Measurements from ENCODE around the gene TP53RK.

Gene TP53RK

DNA sequence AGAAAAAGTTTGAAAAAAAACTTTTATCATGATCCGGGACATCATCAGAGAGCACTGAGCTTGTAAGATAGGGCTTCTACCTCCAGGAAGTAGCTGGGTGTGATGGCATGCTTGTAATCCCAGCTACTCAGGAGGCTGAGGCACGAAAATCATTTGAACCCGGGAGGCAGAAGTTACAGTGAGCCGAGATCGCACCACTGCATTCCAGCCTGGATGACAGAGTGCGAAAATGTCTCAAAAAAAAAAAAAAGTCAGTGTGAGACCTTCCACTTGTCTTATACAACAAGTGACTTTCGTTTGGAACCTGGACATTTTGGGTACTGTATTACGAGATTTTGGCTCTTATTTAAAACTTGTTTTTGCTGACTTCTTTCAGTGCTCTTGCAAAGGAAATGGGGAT, 32.1 kb downstream of the TP53RK start:
- DNase-seq, result no peak

DNA sequence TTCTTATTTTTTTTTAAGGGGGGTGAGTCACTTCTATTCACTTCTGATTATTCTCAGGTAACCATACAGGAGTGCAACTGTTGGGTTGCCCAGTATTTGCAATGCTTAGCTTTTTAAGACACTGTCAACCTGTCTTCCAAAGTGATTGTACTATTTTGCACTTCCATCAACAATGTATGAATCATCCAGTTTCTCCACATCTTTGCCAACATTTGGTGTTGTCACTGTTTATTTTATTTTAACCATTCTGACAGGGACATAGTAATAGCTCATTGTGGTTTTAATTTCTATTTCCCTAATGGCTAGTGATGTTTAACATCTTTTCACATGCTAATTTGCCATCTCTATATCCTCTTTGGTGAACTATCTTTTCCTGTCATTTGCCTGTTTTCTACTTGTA, 36.5 kb downstream of the TP53RK start:
- no peak for DNase-seq

DNA sequence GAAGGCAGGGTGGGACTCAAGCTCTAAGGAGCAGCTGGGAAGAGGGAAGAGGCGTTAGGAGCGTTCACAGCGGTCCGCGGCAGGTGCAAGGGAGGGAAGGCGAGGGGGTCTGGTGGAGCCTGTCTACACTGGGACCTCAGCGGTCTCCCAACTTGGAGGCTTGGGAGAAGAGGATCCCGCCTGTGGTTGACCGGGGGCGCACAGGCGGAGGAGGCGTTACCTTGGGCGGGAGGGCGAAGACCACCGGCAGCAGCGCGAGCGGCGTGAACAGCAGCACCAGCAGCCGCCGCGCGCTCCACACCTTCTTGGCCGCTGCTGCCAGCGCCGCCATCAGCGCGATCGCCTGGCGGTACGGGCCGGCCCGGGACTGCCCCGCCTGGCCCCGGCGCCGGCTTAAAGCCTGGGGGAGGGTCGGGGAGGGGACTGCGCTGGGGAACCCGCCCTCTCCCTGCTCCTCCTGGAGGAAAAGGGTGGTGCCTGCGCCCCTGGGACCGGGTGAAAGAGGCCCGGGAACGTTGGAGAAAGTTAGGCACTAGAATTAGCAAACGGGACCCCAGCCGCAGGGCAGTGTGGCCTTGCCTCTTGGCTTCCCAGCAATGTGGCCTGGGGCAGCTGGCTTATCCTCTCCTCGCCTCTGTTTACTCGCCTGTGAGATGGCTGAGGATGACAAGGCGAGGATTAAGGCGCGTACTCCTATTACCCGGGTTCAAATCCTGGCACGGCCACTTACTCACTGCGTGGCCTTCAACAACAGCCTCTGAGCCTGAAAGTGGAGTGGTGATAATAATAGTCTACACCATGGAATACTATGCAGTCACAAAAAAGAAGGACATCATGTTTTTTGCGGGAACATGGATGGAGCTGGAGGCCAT, 37.9 kb downstream of the TP53RK start, which contains the start of gene SLC13A3:
SLC13A3 (minus strand) TSS at position 369 of the 872 bp plus-strand sequence; CDS start at position 331, 38 bp downstream.
- DNase-seq, result no peak

DNA sequence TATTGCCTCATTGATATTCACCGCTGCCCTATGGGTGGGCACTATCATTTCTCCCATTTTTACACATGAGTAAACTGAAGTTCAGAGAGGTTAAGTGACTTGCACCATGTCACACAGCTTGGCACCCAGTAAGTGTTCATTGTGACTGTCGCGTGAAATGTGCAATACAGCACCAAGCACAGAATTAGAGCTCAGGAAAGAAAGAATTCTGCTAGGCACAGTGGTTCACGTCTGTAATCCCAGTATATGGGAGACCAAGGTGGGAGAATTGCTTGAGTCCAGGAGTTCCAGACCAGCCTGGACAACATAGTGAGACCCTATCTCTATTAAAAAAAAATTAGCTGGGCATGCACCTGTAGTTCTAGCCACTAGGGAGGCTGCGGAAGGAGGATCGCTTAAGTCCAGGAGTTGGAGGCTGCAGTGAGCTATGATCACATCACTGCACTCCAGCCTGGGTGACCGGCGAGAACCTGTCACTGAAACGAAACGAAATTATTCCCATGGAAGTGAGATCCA, 38.6 kb downstream of the TP53RK start:
- DNase-seq, result no peak

DNA sequence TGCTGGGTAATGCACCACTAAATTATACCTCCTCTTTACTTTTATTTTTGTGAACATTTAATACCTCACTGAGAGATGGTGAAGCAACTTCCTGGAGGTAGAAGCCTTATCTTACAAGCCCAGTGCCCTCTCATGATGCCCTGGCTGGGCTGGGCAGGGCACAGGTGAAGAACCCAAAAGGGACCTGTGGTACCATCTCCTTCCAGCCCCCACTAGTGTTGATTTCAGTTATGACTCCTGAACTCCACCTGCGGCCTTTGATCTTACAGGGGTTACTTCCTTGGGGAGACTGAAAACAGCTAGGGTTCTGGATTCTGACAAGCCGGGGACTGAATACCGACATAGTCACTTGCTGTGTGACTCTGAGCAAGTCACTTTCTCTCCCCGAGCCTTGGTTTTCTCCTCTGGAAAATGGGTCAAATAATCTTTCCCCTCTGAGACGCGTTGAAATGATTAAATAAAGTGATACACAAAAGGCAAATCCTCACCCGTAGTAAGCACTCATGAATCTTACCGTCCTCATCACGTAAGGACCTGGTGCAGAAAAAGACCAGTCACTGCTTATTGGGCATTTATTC, 39.2 kb downstream of the TP53RK start:
- no peak for DNase-seq

DNA sequence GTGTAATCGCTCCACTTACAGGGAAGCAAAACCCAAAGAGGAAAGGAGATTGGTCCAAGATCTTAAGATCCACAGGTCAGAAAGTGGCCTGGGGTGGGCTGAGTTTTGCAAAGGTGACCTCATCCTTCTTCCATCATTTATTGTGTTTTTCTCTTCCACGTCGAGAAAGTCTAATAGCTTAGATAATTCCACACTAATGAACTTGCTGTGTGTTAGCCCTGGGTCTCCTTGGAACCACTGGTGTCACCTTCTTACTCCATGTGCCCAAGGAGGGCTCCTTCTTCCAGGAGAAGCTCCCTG, 39.6 kb downstream of the TP53RK start:
- DNase-seq, result no peak

DNA sequence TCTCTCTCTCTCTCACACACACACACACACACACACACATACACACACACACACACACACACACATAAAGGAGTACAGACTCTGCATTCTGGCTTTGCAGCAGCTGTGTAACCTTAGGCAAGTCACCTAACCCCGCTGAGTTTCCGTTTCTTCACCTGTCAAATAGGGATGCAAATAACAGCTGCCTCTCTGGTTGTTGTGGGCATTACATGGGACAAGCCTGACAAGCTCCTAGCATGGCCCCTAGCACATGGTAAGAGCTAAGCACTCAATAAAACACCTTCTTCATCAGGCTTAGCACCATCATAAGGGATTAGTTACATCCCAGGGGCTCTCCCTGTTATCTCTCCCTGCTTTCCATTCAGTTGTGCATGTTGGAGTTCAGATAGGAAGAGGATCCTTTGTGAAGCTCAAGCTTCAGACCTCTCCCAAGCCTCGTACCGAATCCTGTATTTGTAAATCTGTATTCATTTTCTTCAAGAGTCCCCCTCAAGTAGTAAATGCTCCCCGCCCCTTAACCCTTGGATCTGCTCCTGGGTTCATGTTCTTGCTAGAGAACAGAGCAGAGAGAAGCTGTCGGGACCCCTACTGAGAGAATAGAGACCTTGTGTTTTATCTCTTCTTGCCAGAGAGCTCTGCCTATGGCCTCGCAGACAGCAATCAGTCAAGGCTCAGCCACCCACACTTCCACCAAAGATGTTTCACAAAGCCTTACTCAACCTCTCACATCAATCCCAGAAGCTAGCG, 40.2 kb downstream of the TP53RK start:
- no peak for DNase-seq

DNA sequence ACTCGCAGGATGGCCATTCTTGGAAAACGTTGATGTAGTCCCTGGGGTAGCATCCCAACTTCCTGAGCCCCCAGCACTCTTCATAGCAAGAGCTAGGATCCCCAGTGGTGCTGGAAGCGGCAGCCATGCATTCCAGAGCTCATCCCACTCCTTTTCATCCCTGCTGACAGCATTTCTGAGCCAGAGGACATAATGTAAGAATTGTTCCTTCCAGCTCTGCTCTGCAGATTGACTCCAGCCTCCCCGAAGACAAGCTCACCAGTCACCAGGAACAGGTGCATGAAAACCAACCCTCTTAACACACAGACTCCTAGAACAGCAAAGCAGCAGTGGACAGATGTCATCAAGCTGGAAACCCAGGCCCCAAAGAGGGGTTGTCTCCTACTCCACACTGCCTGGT, 41.8 kb downstream of the TP53RK start:
- no peak for DNase-seq

DNA sequence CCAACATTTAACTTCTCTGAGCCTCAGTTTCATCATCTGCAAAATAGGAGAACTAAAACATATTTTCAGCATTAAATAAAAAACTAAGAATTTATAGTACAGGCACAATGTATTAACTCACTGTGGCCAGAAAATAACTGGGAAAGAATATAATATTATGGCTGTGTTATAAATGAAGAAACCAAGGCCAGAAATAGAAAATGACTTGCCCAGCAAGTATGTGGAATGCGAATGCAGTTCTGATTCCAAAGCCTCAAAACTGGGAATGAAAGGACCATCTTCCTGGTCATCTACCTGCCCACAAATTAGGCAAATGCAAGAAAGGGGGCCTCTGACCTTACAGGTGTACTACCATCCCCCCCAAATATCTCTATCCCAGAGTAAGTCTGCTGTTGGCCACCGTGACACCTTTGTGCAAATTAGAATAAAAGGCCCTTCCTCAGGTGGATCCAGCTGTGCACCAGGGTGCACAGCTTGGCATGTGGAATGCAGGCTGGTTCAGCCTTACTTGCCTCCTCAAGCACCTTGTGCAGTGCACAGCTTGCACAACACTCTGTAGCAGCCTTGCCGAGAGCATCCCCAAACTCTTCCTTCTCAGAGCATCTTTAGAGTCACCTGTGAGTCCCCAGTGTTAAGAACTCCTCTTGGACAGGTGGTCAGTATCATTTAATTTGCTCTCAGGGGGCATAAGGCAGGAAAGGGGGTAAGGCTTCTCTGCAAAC, 42.4 kb downstream of the TP53RK start:
- no peak for DNase-seq

DNA sequence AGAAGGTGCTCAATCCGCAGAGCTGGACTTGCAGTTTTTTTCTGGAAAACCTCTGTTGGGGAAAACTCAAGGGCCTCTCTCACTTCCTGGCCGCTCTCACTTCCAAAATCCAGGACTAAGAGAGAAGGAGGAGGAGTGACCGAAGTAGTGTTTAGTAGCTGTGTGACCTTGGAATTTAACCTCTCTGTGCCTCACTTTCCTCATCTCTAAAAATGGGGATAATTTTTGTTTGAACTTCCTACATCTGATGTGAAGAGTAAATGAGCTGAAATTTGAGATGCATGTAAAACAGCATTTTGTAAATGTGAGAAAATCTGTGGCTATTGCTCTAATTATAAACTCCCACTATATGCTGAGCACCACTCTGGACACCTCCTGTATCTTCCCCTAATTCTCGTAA, 43.1 kb downstream of the TP53RK start:
- no peak for DNase-seq

DNA sequence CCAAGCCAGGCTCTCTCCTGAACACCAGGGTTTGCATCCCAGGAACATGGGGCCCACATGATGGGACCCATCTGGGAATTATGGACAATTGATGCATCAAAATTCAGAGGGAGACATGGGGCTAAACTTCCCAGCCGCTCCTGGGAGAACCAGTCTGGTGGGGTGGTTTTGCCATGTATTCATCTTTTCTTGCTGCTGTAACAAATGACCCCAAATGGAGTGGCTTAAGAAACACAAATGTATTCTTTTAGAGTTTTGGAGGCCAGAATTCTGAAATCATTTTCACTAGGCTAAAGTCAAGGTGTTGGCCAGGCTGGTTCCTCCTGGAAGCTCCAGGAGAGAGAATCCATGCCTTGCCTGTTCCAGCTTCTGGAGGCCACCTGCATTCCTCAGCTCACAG, 44.5 kb downstream of the TP53RK start:
- no peak for DNase-seq

DNA sequence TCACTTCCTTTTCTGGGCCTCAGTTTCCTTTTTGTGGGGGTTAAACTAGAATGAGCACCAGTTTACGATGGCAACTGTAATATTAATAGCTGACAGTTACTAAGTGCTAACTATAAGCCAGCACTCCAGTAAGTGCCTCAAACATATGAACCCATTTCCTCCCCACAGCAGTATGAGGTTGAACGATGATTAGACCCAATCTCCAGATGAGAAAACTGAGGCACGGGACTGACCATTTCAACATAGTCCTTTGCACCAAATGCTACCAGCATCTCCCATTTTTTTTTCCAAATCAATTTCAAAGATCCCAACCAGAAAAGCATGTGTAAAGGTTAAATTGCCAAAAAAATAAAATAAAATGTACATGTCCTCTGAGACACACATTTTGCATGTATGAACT, 45.1 kb downstream of the TP53RK start:
- no peak for DNase-seq

DNA sequence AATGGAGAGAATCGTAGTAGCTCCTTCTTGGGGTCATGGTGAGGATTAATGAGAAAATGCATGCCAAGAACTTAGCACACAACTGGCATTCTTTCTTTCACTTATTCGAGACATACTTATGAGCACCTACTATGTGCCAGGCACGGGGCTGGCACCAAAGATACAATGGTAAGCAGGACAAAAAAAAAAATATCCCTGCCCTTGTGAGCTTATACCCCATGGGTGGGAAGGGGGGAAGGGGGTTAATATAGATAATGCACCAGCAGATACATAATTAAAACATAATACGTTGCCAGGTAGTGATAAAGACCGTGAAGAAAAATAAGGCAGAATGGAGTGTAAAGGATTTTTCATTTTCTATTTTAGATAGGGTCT, 46.3 kb downstream of the TP53RK start:
- no peak for DNase-seq

DNA sequence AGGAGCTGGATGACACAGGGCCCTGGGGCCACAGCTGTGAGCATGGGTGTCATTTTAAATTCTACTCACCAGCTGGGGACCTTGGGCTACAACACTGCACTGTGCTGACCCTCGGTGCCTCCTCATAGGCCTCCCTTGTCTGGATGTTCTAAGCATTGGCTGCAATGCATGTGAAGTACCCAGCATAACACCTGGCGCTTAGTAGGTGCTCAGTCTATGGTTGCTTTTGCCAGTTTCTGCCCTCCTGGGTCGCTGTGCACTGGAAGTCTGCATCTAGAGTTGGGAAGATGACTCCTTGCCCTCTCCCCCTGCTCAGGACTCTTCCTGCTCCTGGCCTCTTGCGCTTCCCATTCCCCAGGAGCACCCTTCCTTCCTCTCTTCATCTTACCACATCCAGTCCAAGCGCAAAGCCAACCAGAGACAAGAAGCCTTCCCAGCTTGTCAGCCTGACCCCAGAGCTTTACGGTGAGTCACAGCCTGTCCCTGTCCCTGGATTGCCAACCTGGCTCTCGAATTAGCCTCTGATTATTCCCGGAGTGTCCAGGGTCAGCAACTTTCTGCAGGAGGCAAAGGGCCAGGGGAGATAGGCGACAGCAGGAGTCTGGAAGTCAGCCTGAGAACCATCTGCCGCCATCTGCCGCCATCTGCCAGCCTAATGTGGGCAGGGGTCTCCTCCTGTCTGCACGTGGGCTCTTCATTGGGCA, 46.8 kb downstream of the TP53RK start:
- DNase-seq, result no peak

DNA sequence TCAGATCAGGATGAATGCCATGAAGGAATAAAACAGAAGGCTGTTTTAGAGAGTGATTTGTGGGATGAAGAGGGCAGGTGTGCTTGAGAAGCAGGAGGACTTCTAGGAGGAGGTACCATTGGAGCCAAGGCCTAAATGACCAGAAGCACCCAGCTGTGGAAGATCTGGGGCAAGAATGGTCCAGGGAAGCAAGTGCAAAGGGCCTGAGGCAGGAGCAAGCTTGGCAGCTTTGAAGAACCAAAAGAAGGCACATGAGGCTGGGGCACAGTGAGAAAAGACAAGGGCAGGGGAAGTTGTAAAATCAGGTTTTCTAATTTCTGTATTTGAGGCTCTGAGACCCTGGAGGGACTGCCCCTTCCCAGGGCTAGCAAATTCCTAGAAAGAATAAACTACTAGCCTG, 47.8 kb downstream of the TP53RK start:
- no peak for DNase-seq

DNA sequence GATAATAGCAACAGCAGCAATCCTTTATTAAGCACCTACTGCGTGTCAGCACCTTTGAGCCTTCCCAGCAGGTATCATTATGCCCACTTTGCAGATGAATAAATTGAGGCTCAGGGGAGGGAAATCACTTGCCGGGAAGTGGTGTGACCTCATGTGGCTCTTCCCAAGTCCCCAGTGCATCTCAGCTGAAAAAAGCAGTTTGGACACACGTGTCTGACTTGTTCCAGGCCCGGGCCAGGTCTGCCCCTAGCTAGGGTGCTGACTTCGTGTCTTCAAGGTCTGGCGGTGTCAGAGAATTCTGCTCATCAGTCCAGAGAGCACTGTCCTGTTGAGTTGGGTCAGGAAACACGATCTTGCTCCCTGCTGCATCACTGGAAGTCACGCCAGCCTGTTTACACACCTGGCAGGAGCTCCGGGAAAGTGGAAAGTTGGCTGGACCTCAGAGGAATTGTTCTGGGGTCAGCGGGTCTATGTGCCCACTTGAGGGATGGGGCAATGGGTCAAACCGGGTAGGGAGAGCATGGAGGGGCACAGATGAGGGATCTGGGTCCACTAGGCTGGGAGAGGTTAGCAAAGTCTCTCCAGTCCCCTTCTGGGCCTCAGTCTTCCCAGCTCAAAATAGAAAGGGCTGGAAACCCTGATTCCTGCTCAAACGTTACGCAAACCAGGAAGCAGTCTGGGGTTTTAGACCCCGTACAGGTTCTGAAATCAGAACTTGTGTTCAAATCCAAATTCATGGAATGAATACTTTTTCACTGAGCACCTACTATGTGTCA, 48.5 kb downstream of the TP53RK start:
- DNase-seq, result no peak

DNA sequence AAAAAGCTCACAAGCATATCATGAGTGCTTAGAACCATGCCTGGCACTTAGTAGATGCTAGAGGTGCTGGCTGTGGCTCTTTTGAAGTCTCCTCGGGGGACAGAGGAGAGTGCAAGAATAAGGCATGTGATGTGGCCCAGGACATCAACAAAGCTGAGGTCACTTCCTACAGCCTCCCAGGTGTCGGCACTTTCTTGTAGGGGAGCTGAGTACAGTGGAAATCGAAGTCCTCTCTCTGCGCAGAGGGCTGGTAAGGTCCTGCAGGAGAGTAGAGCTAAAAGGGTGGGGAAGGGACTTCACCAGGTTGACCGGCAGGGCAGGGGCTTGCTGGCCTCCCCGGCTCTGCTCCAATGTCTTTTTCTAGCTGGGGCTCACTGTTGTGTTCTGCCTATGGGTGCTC, 49.2 kb downstream of the TP53RK start:
- DNase-seq, result no peak

DNA sequence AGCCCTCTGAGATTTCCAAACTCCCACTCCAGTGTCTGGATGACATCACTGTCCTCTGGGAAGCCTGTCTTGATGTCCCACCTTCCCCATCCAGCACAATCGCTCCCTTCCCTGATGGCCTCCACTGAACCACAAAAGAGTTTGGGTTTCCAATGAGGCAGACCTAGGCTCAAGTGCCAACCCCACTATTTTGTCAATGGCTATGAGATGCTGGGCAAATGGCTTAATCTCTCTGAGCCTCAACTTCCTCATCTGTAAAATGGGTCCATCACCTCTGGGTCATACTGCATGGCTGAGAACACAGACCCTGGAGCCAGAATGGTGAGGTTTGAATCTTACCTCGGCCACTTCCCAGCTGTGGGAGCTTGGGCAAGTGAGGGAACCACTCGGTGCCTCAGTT, 49.7 kb downstream of the TP53RK start:
- no peak for DNase-seq

DNA sequence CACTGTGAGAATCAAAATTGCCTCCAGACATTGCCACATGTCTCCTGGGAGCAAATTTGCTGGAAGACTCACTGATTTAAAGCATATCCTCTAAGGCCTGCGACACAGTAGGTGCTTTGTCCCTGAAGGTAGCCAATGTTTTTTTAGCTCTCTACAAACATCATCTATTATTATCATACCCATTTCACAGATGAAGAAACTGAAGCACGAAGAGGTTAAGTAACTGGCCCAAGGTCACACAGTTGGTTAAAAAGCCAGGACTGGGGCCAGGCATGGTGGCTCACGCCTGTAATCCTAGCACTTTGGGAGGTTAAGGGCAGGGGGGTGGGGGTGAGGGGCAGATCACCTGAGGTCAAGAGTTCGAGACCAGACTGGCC, 50.4 kb downstream of the TP53RK start:
- DNase-seq, result no peak

DNA sequence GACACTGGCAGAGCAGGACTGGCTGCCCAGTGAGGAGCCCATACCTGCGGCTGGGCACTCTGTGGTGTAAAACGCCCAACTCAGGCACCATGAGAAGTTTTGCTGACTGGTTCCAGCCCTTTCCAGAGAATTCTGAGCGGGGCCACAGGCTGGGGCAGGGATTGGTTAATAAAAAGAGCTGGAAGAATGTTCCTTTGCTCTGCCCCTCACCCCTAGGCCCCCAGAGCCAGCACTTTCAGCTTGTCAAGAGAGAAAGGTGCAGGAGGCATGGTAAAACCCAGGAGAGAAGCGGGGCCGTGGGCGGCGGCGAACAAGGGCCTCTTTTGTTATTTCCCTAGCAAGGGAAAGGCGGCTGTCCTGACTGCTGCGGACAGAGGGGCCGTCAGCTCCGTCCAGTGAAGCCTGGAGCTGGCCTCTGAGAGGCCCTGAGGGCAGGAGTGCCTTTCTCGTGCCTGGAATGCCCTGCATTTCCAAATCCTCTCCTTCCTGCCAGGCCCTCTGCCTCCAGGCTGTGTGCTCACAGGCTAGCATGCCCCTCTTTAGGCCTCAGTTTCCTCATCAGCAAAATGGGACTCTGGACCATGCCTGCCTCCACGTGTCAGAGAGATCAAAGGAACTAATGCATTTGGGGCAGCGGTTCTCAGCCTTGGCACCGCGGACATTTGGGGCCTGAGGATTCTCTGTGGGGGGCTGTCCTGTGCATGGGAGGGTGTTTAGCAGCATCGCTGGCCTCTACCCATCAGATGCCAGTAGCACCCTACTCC, 50.9 kb downstream of the TP53RK start:
- no peak for DNase-seq

Data from NCI-H226 (cell line).